ENCODE data around the gene ZDHHC12.
"Not testable (repeated sequence)": the region's sequence is repeated elsewhere in the genome, so short reads cannot be mapped to it uniquely, and the experiment has no call there.

ZDHHC12 gene

GRCh38 chr9:128706045-128706444 lies 17.9 kb downstream of the ZDHHC12 start:
- Mint-ChIP-seq H3K27ac (no peak overlapping the region), H3K27me3 (no peaks in the 10 kb centered on the region), H3K9me3 (no peaks in the 10 kb centered on the region), H3K4me1 (ENCODE audit: low read depth) (peaks cover 16% of the 10 kb centered on the region), H3K36me3 (ENCODE audit: low read depth) (no peaks in the 10 kb centered on the region), H3K4me3 (no peak overlapping the region)
- DNase-seq: no peak

- Mint-ChIP-seq H3K9me3 (no peaks in the 10 kb centered on the region), H3K27me3 (no peaks in the 10 kb centered on the region), H3K4me3 (no peak overlapping the region), H3K36me3 (ENCODE audit: low read depth) (no peaks in the 10 kb centered on the region), H3K27ac (no peak overlapping the region), H3K4me1 (ENCODE audit: low read depth) (peaks cover 16% of the 10 kb centered on the region)
- DNase-seq: no peak
Measured at GRCh38 chr9:128705051-128705965, 18.6 kb downstream of the ZDHHC12 start.

- no peaks in the 10 kb centered on the region for H3K36me3 Mint-ChIP-seq (ENCODE audit: low read depth)
- peaks cover 16% of the 10 kb centered on the region for H3K4me1 Mint-ChIP-seq (ENCODE audit: low read depth)
- no peak overlapping the region for H3K4me3 Mint-ChIP-seq
- H3K9me3 Mint-ChIP-seq: no peaks in the 10 kb centered on the region
- no peak overlapping the region for H3K27ac Mint-ChIP-seq
- no peaks in the 10 kb centered on the region for H3K27me3 Mint-ChIP-seq
- DNase-seq: no peak
Measured at GRCh38 chr9:128704356-128704670, 19.6 kb downstream of the ZDHHC12 start.

GRCh38 chr9:128703616-128704355 lies 20.1 kb downstream of the ZDHHC12 start:
- H3K4me1 Mint-ChIP-seq (ENCODE audit: low read depth): peaks cover 16% of the 10 kb centered on the region
- peak overlapping the region; percentile 64 for H3K27ac Mint-ChIP-seq
- H3K36me3 Mint-ChIP-seq (ENCODE audit: low read depth): no peaks in the 10 kb centered on the region
- H3K27me3 Mint-ChIP-seq: no peaks in the 10 kb centered on the region
- H3K4me3 Mint-ChIP-seq: peak overlapping the region; percentile 76
- H3K9me3 Mint-ChIP-seq: no peaks in the 10 kb centered on the region
- DNase-seq: no peak

- H3K4me1 Mint-ChIP-seq (ENCODE audit: low read depth): peaks cover 16% of the 10 kb centered on the region
- peak; percentile 62 for DNase-seq
- H3K27ac Mint-ChIP-seq: peak overlapping the region; percentile 64
- peak overlapping the region; percentile 76 for H3K4me3 Mint-ChIP-seq
- H3K27me3 Mint-ChIP-seq: no peaks in the 10 kb centered on the region
- no peaks in the 10 kb centered on the region for H3K36me3 Mint-ChIP-seq (ENCODE audit: low read depth)
- no peaks in the 10 kb centered on the region for H3K9me3 Mint-ChIP-seq
Measured at GRCh38 chr9:128702949-128703615, 20.8 kb downstream of the ZDHHC12 start.

- Mint-ChIP-seq H3K36me3 (ENCODE audit: low read depth) (peaks cover 5% of the 10 kb centered on the region), H3K27ac (peak within 1 kb of the TSS; percentile 70), H3K9me3 (no peaks in the 10 kb centered on the region), H3K4me1 (ENCODE audit: low read depth) (peaks cover 16% of the 10 kb centered on the region), H3K27me3 (no peaks in the 10 kb centered on the region), H3K4me3 (peak within 1 kb of the TSS; percentile 76)
- DNase-seq: peak; percentile 91
Measured at GRCh38 chr9:128702445-128702948, 21.4 kb downstream of the ZDHHC12 start, which contains the start of gene PKN3. PKN3 (plus strand) TSS chr9:128702503; CDS start chr9:128702916, 413 bp downstream.

- no peaks in the 10 kb centered on the region for H3K9me3 Mint-ChIP-seq
- H3K27ac Mint-ChIP-seq: no peak overlapping the region
- H3K4me1 Mint-ChIP-seq (ENCODE audit: low read depth): peaks cover 17% of the 10 kb centered on the region
- peak overlapping the region; percentile 59 for H3K4me3 Mint-ChIP-seq
- H3K27me3 Mint-ChIP-seq: no peaks in the 10 kb centered on the region
- peaks cover 16% of the 10 kb centered on the region for H3K36me3 Mint-ChIP-seq (ENCODE audit: low read depth)
- DNase-seq: no peak
Measured at GRCh38 chr9:128701227-128701854, 22.6 kb downstream of the ZDHHC12 start.

- not testable (repeated sequence) for H3K4me3 Mint-ChIP-seq, H3K27ac Mint-ChIP-seq, H3K27me3 Mint-ChIP-seq, DNase-seq, H3K9me3 Mint-ChIP-seq
- Mint-ChIP-seq H3K36me3 (ENCODE audit: low read depth) (peaks cover 37% of the 10 kb centered on the region), H3K4me1 (ENCODE audit: low read depth) (peaks cover 18% of the 10 kb centered on the region)
Measured at GRCh38 chr9:128699096-128699795, 24.7 kb downstream of the ZDHHC12 start.

GRCh38 chr9:128696923-128697707 lies 26.8 kb downstream of the ZDHHC12 start:
- peaks cover 23% of the 10 kb centered on the region for H3K4me1 Mint-ChIP-seq (ENCODE audit: low read depth)
- no peak for DNase-seq
- peaks cover 58% of the 10 kb centered on the region for H3K36me3 Mint-ChIP-seq (ENCODE audit: low read depth)
- H3K27me3 Mint-ChIP-seq: no peaks in the 10 kb centered on the region
- no peak overlapping the region for H3K4me3 Mint-ChIP-seq
- H3K9me3 Mint-ChIP-seq: no peaks in the 10 kb centered on the region
- H3K27ac Mint-ChIP-seq: peak overlapping the region; percentile 38

GRCh38 chr9:128694344-128694743 lies 29.6 kb downstream of the ZDHHC12 start:
- no peak for DNase-seq
- no peaks in the 10 kb centered on the region for H3K9me3 Mint-ChIP-seq
- H3K27me3 Mint-ChIP-seq: no peaks in the 10 kb centered on the region
- H3K4me3 Mint-ChIP-seq: no peak overlapping the region
- peaks cover 24% of the 10 kb centered on the region for H3K4me1 Mint-ChIP-seq (ENCODE audit: low read depth)
- peak overlapping the region; percentile 71 for H3K27ac Mint-ChIP-seq
- peaks cover 79% of the 10 kb centered on the region for H3K36me3 Mint-ChIP-seq (ENCODE audit: low read depth)

GRCh38 chr9:128693738-128694137 lies 30.2 kb downstream of the ZDHHC12 start:
- not testable (repeated sequence) for H3K9me3 Mint-ChIP-seq, H3K27me3 Mint-ChIP-seq, DNase-seq
- Mint-ChIP-seq H3K27ac (peak overlapping the region; percentile 68), H3K4me3 (peak overlapping the region; percentile 6), H3K36me3 (ENCODE audit: low read depth) (peaks cover 79% of the 10 kb centered on the region), H3K4me1 (ENCODE audit: low read depth) (peaks cover 24% of the 10 kb centered on the region)

- H3K4me3 Mint-ChIP-seq: peak overlapping the region; percentile 95
- no peaks in the 10 kb centered on the region for H3K9me3 Mint-ChIP-seq
- H3K4me1 Mint-ChIP-seq (ENCODE audit: low read depth): peaks cover 51% of the 10 kb centered on the region
- DNase-seq: no peak
- H3K36me3 Mint-ChIP-seq (ENCODE audit: low read depth): peaks cover 68% of the 10 kb centered on the region
- no peaks in the 10 kb centered on the region for H3K27me3 Mint-ChIP-seq
- peak overlapping the region; percentile 97 for H3K27ac Mint-ChIP-seq
Measured at GRCh38 chr9:128690684-128691034, 33.3 kb downstream of the ZDHHC12 start.

Data from activated T-cell treated with anti-CD3 and anti-CD28 coated beads, Interleukin-2, amount 50 U/mL, for 24 hours (primary cell).